ENCODE results near the gene ABTB2. TPM values are rescaled to one million over a fixed set of nuclear protein-coding genes. Genes with fewer than 3 reads are reported as not detected.

Gene ABTB2
- total RNA-seq, 2 experiments from 2014 or later, result 0.06 to 0.09 TPM

- BruUV-seq (replicated peaks), result no TSS peak
- H3K27ac ChIP-seq (ENCODE audit: low read depth, low read length, poor library complexity, severe bottlenecking), result peak overlapping the region; percentile 92
- H2AFZ ChIP-seq (ENCODE audit: low read length), result no peak overlapping the region
- no peak overlapping the region for H3K4me3 ChIP-seq (ENCODE audit: low read depth, low read length, poor library complexity, severe bottlenecking)
- H4K20me1 ChIP-seq (ENCODE audit: insufficient read depth, low read length), result no peaks in the 10 kb centered on the region; the same call in 1 of the 2 replicates
- peaks cover 98% of the 10 kb centered on the region for H3K36me3 ChIP-seq (ENCODE audit: insufficient read depth, low read length)
- no peaks in the 10 kb centered on the region for H3K79me2 ChIP-seq (ENCODE audit: insufficient read depth, low read depth, low read length)
- no peak for TF ChIP-seq CTCF (conservative IDR thresholded peaks at IDR 0.05; ENCODE audit: low read length)
- TF ChIP-seq EZH2phosphoT487 (IDR thresholded peaks at IDR 0.05; ENCODE audit: borderline replicate concordance, low read depth, low read length), result no peak
- no peak overlapping the region for H3K4me2 ChIP-seq (ENCODE audit: low read length)
- H3K4me1 ChIP-seq (ENCODE audit: insufficient read depth, low read length, poor library complexity, severe bottlenecking), result peaks cover 37% of the 10 kb centered on the region
- no peaks in the 10 kb centered on the region for H3K9me3 ChIP-seq (ENCODE audit: low read length)
- DNase-seq (ENCODE audit: low spot score), result no peak
- ChIA-PET POLR2A (interaction anchor here (0.6 kb wide), 1 partner anchor 176 kb away, joined by 3 read pairs; no protein-coding TSS in a partner anchor), CTCF (ENCODE audit: unreplicated experiment) (no interaction called here)
- intact Hi-C loops (cut with micrococcal nuclease; ENCODE audit: unreplicated experiment), result loop anchor here (5.0 kb wide), 2 partner anchors 95 to 150 kb away; partner anchors contain the start of gene CAPRIN1
- H3K9me2 ChIP-seq (ENCODE audit: insufficient read depth, low read length), result no peaks in the 10 kb centered on the region
These were observed 210.9 kb downstream of the ABTB2 start for GRCh38 chr11:34146866-34147265.

GRCh38 chr11:34146411-34146810 lies 211.4 kb downstream of the ABTB2 start:
- no peak for TF ChIP-seq EZH2phosphoT487 (IDR thresholded peaks at IDR 0.05; ENCODE audit: borderline replicate concordance, low read depth, low read length)
- TF ChIP-seq CTCF (conservative IDR thresholded peaks at IDR 0.05; ENCODE audit: low read length), result no peak
- Histone ChIP-seq H2AFZ (ENCODE audit: low read length) (no peak overlapping the region), H3K27ac (ENCODE audit: low read depth, low read length, poor library complexity, severe bottlenecking) (peak overlapping the region; percentile 92), H3K9me2 (ENCODE audit: insufficient read depth, low read length) (no peaks in the 10 kb centered on the region), H3K79me2 (ENCODE audit: insufficient read depth, low read depth, low read length) (no peaks in the 10 kb centered on the region), H3K4me2 (ENCODE audit: low read length) (peak overlapping the region; percentile 50), H3K4me1 (ENCODE audit: insufficient read depth, low read length, poor library complexity, severe bottlenecking) (peaks cover 37% of the 10 kb centered on the region), H4K20me1 (ENCODE audit: insufficient read depth, low read length) (no peaks in the 10 kb centered on the region; the same call in 1 of the 2 replicates), H3K36me3 (ENCODE audit: insufficient read depth, low read length) (peaks cover 98% of the 10 kb centered on the region), H3K9me3 (ENCODE audit: low read length) (no peaks in the 10 kb centered on the region), H3K4me3 (ENCODE audit: low read depth, low read length, poor library complexity, severe bottlenecking) (peak overlapping the region; percentile 7)
- BruUV-seq (replicated peaks), result TSS peak; percentile 84
- POLR2A ChIA-PET, result interaction anchor here (0.7 to 1.2 kb wide), 3 partner anchors 16 to 65 kb away, joined by 3 to 4 read pairs (median 3); no protein-coding TSS in a partner anchor
- DNase-seq (ENCODE audit: low spot score), result no peak
- CTCF ChIA-PET (ENCODE audit: unreplicated experiment), result interaction anchor here (1.0 kb wide), 1 partner anchor 28 kb away, joined by 3 read pairs; no protein-coding TSS in a partner anchor
- intact Hi-C loops (cut with micrococcal nuclease; ENCODE audit: unreplicated experiment), result loop anchor here (5.0 kb wide), 2 partner anchors 94 to 149 kb away; partner anchors contain the start of gene CAPRIN1

- ChIA-PET POLR2A (interaction anchor here (0.6 to 1.2 kb wide), 4 partner anchors 16 to 102 kb away, joined by 3 to 4 read pairs (median 3); no protein-coding TSS in a partner anchor), CTCF (ENCODE audit: unreplicated experiment) (interaction anchor here (1.0 kb wide), 1 partner anchor 28 kb away, joined by 3 read pairs; no protein-coding TSS in a partner anchor)
- DNase-seq (ENCODE audit: low spot score), result peak; percentile 74
- Histone ChIP-seq H3K79me2 (ENCODE audit: insufficient read depth, low read depth, low read length) (no peaks in the 10 kb centered on the region), H3K4me1 (ENCODE audit: insufficient read depth, low read length, poor library complexity, severe bottlenecking) (peaks cover 37% of the 10 kb centered on the region), H3K9me3 (ENCODE audit: low read length) (no peaks in the 10 kb centered on the region), H3K4me3 (ENCODE audit: low read depth, low read length, poor library complexity, severe bottlenecking) (no peak overlapping the region), H3K27ac (ENCODE audit: low read depth, low read length, poor library complexity, severe bottlenecking) (peak overlapping the region; percentile 92), H4K20me1 (ENCODE audit: insufficient read depth, low read length) (no peaks in the 10 kb centered on the region; the same call in 1 of the 2 replicates), H3K36me3 (ENCODE audit: insufficient read depth, low read length) (peaks cover 98% of the 10 kb centered on the region), H2AFZ (ENCODE audit: low read length) (no peak overlapping the region), H3K9me2 (ENCODE audit: insufficient read depth, low read length) (no peaks in the 10 kb centered on the region), H3K4me2 (ENCODE audit: low read length) (peak overlapping the region; percentile 50)
- BruUV-seq (replicated peaks), result no TSS peak
- intact Hi-C loops (cut with micrococcal nuclease; ENCODE audit: unreplicated experiment), result loop anchor here (1.0 to 5.0 kb wide), 3 partner anchors 41 to 149 kb away; partner anchors contain the start of genes CAPRIN1 and NAT10
- TF ChIP-seq CTCF (conservative IDR thresholded peaks at IDR 0.05; ENCODE audit: low read length), result no peak
- no peak for TF ChIP-seq EZH2phosphoT487 (IDR thresholded peaks at IDR 0.05; ENCODE audit: borderline replicate concordance, low read depth, low read length)
These were observed 211.9 kb downstream of the ABTB2 start for GRCh38 chr11:34145847-34146381.
